Suprapubic skin (tissue), 4 donors: ENCODE results near the gene MRLN. TPM values are rescaled to one million over a fixed set of nuclear protein-coding genes. Genes with fewer than 3 reads are reported as not detected.

ENCODE experiments used
- DNase-seq, 2 donors: peaks; one replicate each; pipeline ENCODE4 v3.0.0-alpha.2; 2019; ENCODE audit warnings: low spot score in 2 of 2
- H3K27ac ChIP-seq: fragments of 200-600 bp; sonication (generic); one replicate; pipeline ENCODE4 v1.5.1; 2019
- H3K27me3 ChIP-seq: fragments of 200-600 bp; sonication (generic); one replicate; pipeline ENCODE4 v1.5.1; 2019
- H3K36me3 ChIP-seq: fragments of 200-600 bp; sonication (generic); one replicate; pipeline ENCODE4 v1.5.1; 2019
- H3K4me1 ChIP-seq: fragments of 200-600 bp; sonication (generic); one replicate; pipeline ENCODE4 v1.5.1; 2019
- H3K4me3 ChIP-seq: fragments of 200-600 bp; sonication (generic); one replicate; pipeline ENCODE4 v1.5.1; 2019; ENCODE audit warnings: mild to moderate bottlenecking
- H3K9me3 ChIP-seq: fragments of 200-600 bp; sonication (generic); one replicate; pipeline ENCODE4 v1.5.1; 2019
- EP300 ChIP-seq: sonication (generic); formaldehyde crosslinking; IDR thresholded peaks from one replicate; pipeline ENCODE4 v1.6.1; 2017; ENCODE audit warnings: antibody characterized with exemption
- POLR2A ChIP-seq, 2 donors: fragments of 450-650 bp; IDR thresholded peaks; one replicate each; pipeline ENCODE4 v1.6.1; 2017; ENCODE audit warnings: antibody characterized with exemption in 2 of 2, mild to moderate bottlenecking in 2 of 2, moderate library complexity in 2 of 2
- POLR2AphosphoS5 ChIP-seq, 3 donors: sonication (generic); formaldehyde crosslinking; IDR thresholded peaks; one replicate each; pipeline ENCODE4 v1.6.1; 2017; ENCODE audit warnings: antibody characterized with exemption in 3 of 3
- WGBS: methylation state at CpG from one replicate; pipeline ENCODE4 v1.1.5; 2018; 5-methylcytosine and 5-hydroxymethylcytosine counted together
- total RNA-seq, 4 donors: library from RNA; depleted of rRNA; stranded (reverse); fragments of >200 nt; gene quantifications; one replicate each; pipeline ENCODE4 v1.1.0, GENCODE V29; 2016
- TF ChIP-seq, protein P1 (sequence below), 2 donors: fragments of 200-600 bp in 1 of 2; fragments of 450-650 bp in 1 of 2; sonication (generic) in 1 of 2; IDR thresholded peaks; one replicate each; pipeline ENCODE4 v1.5.1; 2016 to 2019; ENCODE audit warnings: antibody characterized with exemption in 2 of 2, mild to moderate bottlenecking in 1 of 2, moderate library complexity in 1 of 2

The MRLN gene
- total RNA-seq, 4 donors from 2014 or later, result not detected

DNA sequence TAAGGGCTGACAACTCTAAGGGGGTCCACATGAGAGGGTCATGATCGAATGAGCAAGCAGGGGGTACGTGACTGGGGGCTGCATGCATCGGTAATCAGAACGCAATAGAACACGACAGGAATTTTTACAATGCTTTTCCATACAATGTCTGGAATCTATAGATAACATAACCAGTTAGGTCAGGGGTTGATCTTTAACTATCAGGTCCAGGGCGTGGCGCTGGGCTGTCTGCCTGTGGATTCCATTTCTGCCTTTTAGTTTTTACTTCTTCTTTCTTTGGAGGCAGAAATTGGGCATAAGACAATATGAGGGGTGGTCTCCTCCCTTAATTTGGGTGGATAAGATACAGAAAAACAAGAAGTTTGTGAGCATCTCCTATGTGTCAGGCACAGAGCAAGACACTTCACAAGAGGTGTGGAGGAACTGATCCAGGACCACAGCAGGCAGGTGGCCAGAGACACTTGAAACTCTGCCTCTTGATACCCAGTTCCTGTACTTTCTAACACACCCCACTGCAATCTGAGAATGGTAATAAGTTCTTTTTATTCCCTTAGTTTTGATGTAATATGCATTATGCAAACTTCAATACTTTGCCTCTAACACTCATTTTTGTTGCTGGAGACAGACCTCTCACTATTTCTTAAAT is 18.0 kb upstream of the MRLN start:
- Histone ChIP-seq H3K27me3 (no peaks in the 10 kb centered on the region), H3K4me3 (no peak overlapping the region), H3K36me3 (no peaks in the 10 kb centered on the region), H3K4me1 (no peaks in the 10 kb centered on the region), H3K9me3 (no peaks in the 10 kb centered on the region), H3K27ac (no peak overlapping the region)
- 94% methylated on average over 7 of the region's 7 CpGs for WGBS
- no peak for DNase-seq
- TF ChIP-seq POLR2A (IDR thresholded peaks at IDR 0.05), result no peak
- TF ChIP-seq EP300, result no peak
- TF ChIP-seq POLR2AphosphoS5 (IDR thresholded peaks at IDR 0.05), result no peak
- TF ChIP-seq, protein P1, sequence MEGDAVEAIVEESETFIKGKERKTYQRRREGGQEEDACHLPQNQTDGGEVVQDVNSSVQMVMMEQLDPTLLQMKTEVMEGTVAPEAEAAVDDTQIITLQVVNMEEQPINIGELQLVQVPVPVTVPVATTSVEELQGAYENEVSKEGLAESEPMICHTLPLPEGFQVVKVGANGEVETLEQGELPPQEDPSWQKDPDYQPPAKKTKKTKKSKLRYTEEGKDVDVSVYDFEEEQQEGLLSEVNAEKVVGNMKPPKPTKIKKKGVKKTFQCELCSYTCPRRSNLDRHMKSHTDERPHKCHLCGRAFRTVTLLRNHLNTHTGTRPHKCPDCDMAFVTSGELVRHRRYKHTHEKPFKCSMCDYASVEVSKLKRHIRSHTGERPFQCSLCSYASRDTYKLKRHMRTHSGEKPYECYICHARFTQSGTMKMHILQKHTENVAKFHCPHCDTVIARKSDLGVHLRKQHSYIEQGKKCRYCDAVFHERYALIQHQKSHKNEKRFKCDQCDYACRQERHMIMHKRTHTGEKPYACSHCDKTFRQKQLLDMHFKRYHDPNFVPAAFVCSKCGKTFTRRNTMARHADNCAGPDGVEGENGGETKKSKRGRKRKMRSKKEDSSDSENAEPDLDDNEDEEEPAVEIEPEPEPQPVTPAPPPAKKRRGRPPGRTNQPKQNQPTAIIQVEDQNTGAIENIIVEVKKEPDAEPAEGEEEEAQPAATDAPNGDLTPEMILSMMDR (IDR thresholded peaks at IDR 0.05), result no peak

DNA sequence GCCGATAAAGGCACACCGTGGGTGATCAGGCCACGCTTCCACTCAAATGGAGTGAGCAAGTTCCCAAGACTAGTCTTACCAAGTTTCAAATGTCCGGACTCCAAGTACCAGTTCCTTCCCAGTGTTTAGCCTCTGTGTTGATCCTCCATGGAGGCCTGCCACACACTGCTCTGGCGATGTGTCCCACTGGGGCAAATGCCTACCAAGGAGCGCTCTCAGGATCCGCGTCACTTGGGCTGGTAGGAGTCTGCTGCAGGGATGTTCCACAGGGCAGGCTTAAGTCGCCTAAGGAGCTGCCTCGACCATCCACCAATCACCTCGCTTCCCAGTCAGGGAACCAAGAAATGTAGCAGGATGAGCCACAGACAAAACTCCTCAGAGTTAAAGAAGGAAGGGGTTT is 17.4 kb upstream of the MRLN start:
- no peak for TF ChIP-seq EP300
- TF ChIP-seq, protein P1 (IDR thresholded peaks at IDR 0.05), result no peak
- no peak for TF ChIP-seq POLR2A (IDR thresholded peaks at IDR 0.05)
- TF ChIP-seq POLR2AphosphoS5 (IDR thresholded peaks at IDR 0.05), result no peak

DNA sequence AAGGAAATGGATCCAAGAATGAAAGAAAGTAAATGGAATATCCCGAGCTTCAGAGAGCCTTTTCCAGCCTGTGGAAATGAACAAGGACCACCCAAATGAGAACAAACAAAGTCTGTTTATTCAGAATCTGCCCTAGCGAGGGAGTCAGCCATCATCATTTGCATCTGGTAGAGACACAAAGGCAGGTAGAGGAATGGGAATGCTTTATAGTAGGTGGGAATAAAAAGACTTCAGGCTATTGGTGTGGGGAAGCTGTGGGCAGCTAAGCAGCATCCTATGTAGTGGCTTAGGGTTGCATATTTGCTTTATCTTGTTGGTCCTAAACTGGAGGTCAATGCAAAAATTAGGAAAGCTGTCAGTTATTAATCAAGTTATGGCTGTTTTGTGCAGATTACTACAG is 9.2 kb upstream of the MRLN start:
- Histone ChIP-seq H3K36me3 (no peaks in the 10 kb centered on the region), H3K27ac (no peak overlapping the region), H3K4me1 (no peaks in the 10 kb centered on the region), H3K27me3 (no peaks in the 10 kb centered on the region), H3K4me3 (no peak overlapping the region), H3K9me3 (no peaks in the 10 kb centered on the region)
- 48% methylated on average over 2 of the region's 2 CpGs for WGBS
- TF ChIP-seq POLR2A (IDR thresholded peaks at IDR 0.05), result no peak
- no peak for TF ChIP-seq POLR2AphosphoS5 (IDR thresholded peaks at IDR 0.05)
- TF ChIP-seq EP300, result no peak
- TF ChIP-seq, protein P1 (IDR thresholded peaks at IDR 0.05), result no peak
- DNase-seq, result no peak

More for the DNA sequence above, 17.4 kb upstream of the MRLN start:
- H3K27me3 ChIP-seq, result no peaks in the 10 kb centered on the region
- H3K4me3 ChIP-seq, result no peak overlapping the region
- H3K36me3 ChIP-seq, result no peaks in the 10 kb centered on the region
- H3K27ac ChIP-seq, result no peak overlapping the region
- no peaks in the 10 kb centered on the region for H3K9me3 ChIP-seq
- no peaks in the 10 kb centered on the region for H3K4me1 ChIP-seq
- no peak for DNase-seq
- WGBS, result 93% methylated on average over 8 of the region's 11 CpGs

DNA sequence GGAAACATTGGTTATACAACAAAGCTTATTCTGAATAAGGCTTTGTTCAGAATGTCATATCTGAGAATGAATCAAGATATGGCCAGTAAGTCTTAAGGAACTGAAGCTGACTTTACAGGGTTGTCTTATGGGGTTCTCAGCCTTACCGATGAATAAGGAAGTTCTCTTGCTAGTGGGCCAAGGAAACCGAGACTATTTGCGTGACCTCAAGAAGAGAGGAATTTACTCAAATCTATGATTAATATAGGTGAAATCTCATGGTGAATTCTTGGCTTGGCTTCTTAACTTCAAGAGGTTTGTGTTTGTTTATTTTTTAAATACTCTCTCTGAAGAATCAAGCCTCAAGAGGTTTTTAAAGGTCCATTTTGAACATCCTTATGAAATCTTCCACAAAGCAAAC is 4.7 kb upstream of the MRLN start:
- H3K27ac ChIP-seq, result no peak overlapping the region
- no peak for TF ChIP-seq POLR2AphosphoS5 (IDR thresholded peaks at IDR 0.05)
- TF ChIP-seq, protein P1 (IDR thresholded peaks at IDR 0.05), result no peak
- no peak for TF ChIP-seq EP300
- TF ChIP-seq POLR2A (IDR thresholded peaks at IDR 0.05), result no peak
- 90% methylated on average over 3 of the region's 3 CpGs for WGBS
- no peaks in the 10 kb centered on the region for H3K36me3 ChIP-seq
- no peaks in the 10 kb centered on the region for H3K4me1 ChIP-seq
- H3K4me3 ChIP-seq, result no peak overlapping the region
- no peak for DNase-seq
- no peaks in the 10 kb centered on the region for H3K9me3 ChIP-seq
- no peaks in the 10 kb centered on the region for H3K27me3 ChIP-seq

DNA sequence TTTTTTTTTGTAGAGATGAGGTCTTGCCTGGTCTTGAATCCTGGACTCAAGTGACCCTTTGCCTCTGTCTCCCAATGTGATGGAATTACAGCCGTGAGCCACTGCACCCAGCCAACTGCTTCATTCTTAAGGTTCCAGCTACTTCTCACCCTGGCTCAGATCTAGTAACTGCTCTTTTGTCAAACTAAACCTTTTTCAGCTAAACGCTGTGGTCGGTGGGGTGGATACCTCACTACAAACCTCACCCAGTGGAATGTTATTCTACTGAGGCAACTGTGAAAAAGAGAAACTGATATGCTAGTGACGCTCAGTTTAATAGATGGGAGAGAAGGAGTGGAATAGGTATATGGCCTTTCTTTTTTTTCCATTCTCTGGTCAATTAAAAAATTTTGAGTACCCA is 1.7 kb upstream of the MRLN start:
- H3K27me3 ChIP-seq, result no peaks in the 10 kb centered on the region
- H3K36me3 ChIP-seq, result no peaks in the 10 kb centered on the region
- H3K9me3 ChIP-seq, result no peaks in the 10 kb centered on the region
- TF ChIP-seq, protein P1 (IDR thresholded peaks at IDR 0.05), result no peak
- no peak for TF ChIP-seq POLR2A (IDR thresholded peaks at IDR 0.05)
- TF ChIP-seq POLR2AphosphoS5 (IDR thresholded peaks at IDR 0.05), result no peak
- TF ChIP-seq EP300, result no peak
- no peaks in the 10 kb centered on the region for H3K4me1 ChIP-seq
- no peak overlapping the region for H3K27ac ChIP-seq
- DNase-seq, result no peak
- H3K4me3 ChIP-seq, result no peak overlapping the region
- 91% methylated on average over 4 of the region's 4 CpGs for WGBS
